SK-N-SH (cell line): ENCODE measurements around the gene VASN.

Experiments
- CTCF ChIP-seq: fragments of 200-600 bp; sonication (generic); IDR thresholded peaks from 2 replicates; pipeline ENCODE4 v1.6.1; 2017; ENCODE audit warnings: antibody characterized with exemption, mild to moderate bottlenecking, moderate library complexity
- ELF1 ChIP-seq: IDR thresholded peaks from 2 replicates; pipeline ENCODE4 v1.4.0; 2012
- EP300 ChIP-seq, 2 experiments: IDR thresholded peaks; 2 replicates each; pipeline versions ENCODE4 v1.4.0 to v1.6.1; 2012; ENCODE audit warnings: borderline replicate concordance in 1 of 2, low read depth in 1 of 2, low read length in 1 of 2
- EZH2phosphoT487 ChIP-seq: fragments of 200-600 bp; sonication (generic); IDR thresholded peaks from 2 replicates; pipeline ENCODE4 v1.6.1; 2017; ENCODE audit warnings: low read depth, mixed run types, mild to moderate bottlenecking, antibody characterized with exemption, moderate library complexity, borderline replicate concordance
- GABPA ChIP-seq: IDR thresholded peaks from 2 replicates; pipeline ENCODE4 v1.4.0; 2012; ENCODE audit warnings: low read depth, mild to moderate bottlenecking
- GATA2 ChIP-seq: sonication (generic); formaldehyde crosslinking; IDR thresholded peaks from 2 replicates; pipeline ENCODE4 v1.5.0; 2020; ENCODE audit warnings: mild to moderate bottlenecking, missing genetic modification reagents
- MEF2A ChIP-seq: IDR thresholded peaks from 2 replicates; pipeline ENCODE4 v1.4.0; 2012; ENCODE audit warnings: low read depth, borderline replicate concordance
- NFIC ChIP-seq: IDR thresholded peaks from 2 replicates; pipeline ENCODE4 v1.4.0; 2012; ENCODE audit warnings: borderline replicate concordance
- POLR2AphosphoS5 ChIP-seq: IDR thresholded peaks from 2 replicates; pipeline ENCODE4 v1.6.1; 2012; ENCODE audit warnings: low read depth, low read length
- REST ChIP-seq: IDR thresholded peaks from 2 replicates; pipeline ENCODE4 v1.6.1; 2012; ENCODE audit warnings: mild to moderate bottlenecking, low read depth, low read length, moderate library complexity
- RFX5 ChIP-seq: IDR thresholded peaks from 2 replicates; pipeline ENCODE4 v1.6.1; 2012; ENCODE audit warnings: mild to moderate bottlenecking, improper control_type of control experiment, low read length
- SIN3A ChIP-seq: IDR thresholded peaks from 2 replicates; pipeline ENCODE4 v1.6.1; 2012; ENCODE audit warnings: low read depth, mild to moderate bottlenecking, low read length, moderate library complexity, borderline replicate concordance
- TEAD4 ChIP-seq: IDR thresholded peaks from 2 replicates; pipeline ENCODE4 v1.4.0; 2012; ENCODE audit warnings: mild to moderate bottlenecking, borderline replicate concordance; ENCODE audit not compliant: insufficient read depth
- USF1 ChIP-seq: IDR thresholded peaks from 2 replicates; pipeline ENCODE4 v1.4.0; 2012; ENCODE audit warnings: low read depth, borderline replicate concordance

- no peak for TF ChIP-seq CTCF
- TF ChIP-seq REST, result no peak
- no peak for TF ChIP-seq MEF2A
- no peak for TF ChIP-seq SIN3A
- no peak for TF ChIP-seq EP300 (IDR thresholded peaks at IDR 0.05; ENCODE audit: borderline replicate concordance in 1 of 2, low read depth in 1 of 2, low read length in 1 of 2)
- no peak for TF ChIP-seq GABPA
- TF ChIP-seq NFIC, result no peak
- no peak for TF ChIP-seq GATA2 (CRISPR knock-in tag)
- TF ChIP-seq ELF1, result no peak
- no peak for TF ChIP-seq RFX5
- no peak for TF ChIP-seq POLR2AphosphoS5
- TF ChIP-seq TEAD4, result no peak
- TF ChIP-seq EZH2phosphoT487, result no peak
- TF ChIP-seq USF1, result no peak
Observed at GRCh38 chr16:4342866-4343744, 28.5 kb upstream of the VASN start.
